Stimulated activated CD8-positive, alpha-beta memory T cell treated with anti-CD3 and anti-CD28 coated beads, Interleukin-7, amount 100 ng/mL, for 24 hours (primary cell): Measurements from ENCODE around the gene ACAP3.

Source experiments
- DNase-seq: peaks from one replicate; pipeline ENCODE4 v3.0.0-alpha.2; 2020; ENCODE audit warnings: low read depth

The ACAP3 gene

DNA sequence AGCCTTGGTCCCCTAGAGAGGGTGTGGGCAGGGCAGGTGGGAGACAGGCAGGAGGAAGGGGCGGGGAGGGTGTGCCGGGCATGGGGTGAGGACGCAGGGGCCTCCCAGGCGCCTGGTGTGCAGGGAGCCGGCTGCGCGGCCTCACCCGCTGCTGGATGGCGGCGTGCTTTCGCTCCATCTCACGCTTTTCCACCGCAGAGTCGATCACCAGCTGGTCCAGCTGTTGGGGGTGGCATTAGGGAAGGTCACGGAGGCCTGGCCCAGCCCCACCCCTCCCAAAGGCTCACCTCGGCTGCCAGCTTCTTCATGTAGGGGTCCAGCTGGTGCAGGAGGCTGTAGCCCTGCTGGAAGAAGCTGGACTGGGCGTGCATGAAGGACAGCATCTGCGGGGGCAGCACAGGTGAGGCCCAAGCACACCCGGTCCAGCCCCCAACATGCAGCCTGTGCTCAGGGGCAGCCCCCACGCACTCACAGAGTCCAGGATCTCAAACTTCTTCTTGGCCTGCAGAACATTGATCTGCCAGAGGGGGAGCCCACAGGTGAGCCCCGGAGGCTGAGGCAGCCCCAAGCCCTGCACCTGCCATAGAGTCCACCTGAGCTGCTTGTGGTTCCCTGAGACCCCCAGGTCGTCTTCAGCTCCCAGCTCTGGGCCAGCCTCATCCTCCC, 7.9 kb downstream of the ACAP3 start:
- no peak for DNase-seq

GRCh38 chr1:1298861-1299685, 8.7 kb downstream of the ACAP3 start:
- no peak for DNase-seq

DNA sequence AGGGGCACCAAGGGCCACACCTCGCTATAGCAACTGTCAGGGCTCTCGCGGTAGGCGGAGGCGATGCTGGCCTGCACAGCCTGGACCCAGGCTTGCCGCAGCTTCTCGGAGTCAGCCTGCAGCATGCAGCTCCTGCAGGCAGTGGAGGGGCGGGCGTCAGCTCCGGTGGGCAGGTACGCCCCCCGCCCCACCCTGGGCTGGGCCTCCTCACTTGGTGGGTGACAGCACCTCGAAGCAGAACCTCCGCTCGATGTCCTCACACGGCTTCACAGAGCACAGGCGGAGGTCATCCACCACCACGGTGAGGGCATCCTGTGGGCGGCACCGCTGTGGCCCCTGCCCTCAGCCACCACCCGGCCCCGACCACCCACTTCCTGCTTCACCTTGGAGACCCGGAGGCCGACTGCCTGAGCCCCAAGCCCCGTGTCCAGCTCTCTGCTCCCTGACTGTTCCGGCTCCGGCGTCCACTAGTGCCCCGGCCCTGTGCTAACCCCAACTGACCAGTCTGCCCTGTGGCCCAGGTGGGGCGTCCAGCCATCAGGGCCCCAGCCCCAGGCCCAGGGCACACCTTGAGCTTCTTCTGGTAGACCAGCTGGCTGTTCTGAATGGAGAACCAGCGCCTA, 9.8 kb downstream of the ACAP3 start:
- no peak for DNase-seq

DNA sequence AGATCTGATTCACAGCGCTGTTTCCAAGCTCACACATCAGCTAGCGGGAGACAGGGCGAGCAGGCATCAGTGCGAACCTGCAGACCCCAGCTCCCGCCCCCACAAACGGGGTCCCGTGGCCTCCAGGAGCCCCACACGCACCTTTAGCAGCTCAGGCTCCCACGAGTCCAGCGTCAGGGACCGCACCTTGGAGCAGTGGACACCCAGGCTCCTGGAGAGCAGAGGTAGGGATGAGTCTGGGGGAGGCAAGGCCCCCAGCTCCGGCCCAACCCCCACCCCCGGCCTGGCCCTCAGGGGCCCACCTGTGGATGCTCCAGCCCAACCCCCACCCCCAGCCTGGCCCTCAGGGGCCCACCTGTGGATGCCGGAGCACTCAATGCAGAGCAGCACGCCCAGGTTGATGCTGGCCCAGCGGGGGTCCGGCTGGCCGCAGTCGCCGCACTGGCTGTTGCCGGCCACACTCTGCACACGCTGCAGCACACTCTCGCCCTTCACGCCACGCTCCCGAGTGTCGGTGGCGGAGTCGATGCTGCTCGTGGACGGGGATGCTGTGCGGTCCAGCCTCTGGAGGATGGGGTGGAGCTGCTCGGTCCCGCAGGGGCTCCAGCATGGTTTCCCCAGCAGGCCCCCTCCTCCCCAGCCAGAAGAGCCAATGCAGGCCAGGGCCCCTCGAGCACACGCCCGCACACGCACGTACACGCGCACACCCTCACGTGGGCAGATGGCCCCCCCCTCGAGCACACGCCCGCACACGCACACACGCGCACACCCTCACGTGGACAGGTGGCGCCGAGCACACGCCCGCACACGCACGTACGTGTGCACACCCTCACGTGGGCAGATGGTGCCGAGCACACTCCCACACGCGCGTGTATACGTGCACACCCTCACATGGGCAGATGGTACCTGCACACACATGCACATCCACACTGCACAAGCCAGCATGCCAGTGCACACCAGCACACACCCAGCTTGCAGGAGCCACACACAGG, 11.4 kb downstream of the ACAP3 start:
- no peak for DNase-seq

DNA sequence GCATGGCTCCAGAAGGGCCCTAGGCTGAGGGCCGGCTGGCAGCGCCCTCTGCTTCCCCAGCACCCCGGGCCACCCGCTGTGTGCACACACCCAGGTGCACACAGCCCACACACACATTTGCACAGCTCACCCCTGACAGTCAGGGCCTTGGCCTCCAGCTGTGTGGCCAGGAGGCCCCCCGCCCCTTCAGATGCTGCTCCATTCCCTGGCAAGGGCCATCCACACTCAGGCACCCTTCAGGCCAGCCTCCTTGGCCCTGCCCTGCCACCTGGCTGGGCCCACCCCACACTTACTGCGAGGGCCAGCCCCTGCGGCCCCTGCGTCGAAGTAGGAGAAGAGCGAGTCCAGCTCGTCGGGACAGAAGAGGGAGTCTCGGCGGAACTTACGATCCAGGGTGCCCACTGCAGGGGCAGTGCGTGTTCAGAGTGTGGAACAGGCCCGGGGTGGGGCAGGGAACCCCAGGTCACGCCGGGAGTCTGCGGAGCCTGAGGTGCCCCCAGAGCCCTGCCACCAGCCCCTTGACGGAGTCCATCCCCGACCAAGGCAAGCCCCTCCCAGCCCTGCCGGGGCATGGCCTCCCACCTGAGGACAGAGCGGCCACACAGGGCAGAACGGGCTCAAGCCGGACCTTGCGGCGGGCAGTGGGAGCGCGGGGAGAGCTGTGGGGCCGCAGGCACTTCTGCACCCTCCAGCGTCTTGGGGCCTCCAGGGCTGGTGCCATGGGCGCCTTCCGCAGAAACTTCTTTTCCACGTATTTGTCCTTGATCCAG, 12.4 kb downstream of the ACAP3 start:
- no peak for DNase-seq

DNA sequence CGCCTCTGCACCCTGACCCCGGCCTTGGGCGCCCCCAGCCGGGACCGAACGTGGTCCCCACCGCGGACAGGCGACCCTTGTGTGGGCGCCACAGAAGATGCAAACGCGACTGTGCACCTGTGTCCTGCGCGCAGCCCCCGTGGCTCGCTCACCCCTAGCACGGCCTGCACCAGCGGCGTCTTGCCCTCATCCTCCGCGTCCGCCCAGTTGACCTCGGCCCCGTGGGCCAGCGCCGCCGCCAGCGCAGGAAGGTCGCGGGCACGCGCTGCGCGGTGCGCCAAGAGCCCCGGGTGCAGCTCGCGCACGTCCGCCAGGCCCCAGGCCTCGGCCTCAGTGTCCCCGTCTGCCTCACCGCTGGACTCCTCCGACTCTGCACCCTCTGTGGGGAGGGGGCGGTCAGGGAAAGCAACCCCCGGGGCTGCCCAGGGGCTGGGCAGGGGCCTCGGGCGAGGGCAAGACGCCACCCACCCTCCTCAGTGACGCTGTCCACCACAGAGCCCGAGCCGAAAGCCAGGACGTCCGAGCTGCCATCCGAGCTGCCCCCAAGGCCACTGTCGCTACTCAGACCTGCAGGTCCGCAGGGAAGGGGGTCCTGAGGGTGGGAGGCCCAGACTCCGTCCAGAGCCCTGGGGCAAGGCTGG, 13.4 kb downstream of the ACAP3 start:
- DNase-seq, result no peak

DNA sequence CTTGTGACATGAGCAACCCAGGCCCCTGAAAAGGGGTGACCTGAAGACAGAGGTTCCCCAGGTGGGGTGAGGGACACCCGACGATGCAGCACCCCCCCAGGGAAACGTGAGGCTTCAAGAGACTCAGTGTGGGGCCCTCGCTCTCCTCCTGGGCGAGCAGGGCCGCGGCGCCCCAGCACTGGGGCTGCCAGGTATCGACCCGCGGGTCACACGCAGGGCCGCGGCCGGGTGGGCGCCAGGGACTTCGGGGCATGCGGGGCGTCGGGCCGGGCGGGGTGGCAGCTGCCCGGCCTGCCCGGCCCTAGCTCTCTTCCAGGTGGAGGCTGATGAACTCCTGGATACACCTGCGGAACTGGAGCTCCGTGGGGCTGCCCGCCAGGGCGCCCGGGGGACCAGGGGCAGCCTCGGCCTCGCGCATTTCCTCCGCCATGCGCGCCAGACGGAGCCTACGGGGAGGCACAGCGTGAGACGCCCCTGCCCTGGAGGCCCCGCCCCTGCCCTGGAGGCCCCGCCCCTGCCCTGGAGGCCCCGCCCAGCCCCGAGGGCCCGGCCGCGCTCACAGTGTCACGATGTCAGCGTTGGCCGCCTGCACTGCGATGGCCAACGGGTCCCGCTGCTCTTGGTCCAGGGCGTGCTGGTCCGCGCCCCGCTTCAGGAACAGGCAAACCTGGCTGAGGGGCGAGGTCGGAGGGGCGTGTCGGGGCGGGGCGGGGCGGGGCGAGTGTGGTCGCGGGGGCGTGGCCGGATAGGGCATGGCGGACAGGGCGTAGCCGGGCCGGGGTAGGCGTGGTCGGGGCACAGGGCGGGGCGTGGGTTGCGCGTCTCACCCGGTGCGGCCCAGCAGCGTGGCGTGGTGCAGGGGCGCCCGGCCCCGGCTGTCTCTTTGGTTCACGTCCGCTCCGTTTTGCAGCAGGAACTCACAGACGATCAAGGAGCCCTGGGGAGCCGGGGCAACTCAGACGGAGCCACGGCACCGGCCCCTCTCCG, 14.2 kb downstream of the ACAP3 start:
- no peak for DNase-seq

DNA sequence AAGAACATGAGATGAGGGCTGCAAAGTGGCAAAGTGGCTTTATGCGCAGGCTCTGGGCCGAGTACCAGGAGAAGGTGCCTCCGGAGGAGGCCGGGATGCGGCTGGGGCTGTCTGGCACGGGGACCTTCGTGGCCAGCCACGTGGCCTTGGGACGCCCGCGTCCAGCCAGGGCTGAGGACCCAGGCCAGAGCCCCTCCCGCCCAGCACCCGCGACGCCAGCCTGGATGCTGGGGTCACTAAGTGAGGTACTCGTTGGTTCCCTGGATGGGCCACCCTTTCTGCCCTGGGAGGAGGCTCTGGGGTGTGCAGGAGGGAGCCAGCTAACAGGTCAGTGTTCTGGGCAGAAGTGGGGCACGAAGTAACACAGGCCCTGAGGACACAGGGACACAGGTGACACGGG, 14.9 kb downstream of the ACAP3 start:
- no peak for DNase-seq

GRCh38 chr1:1292442-1292779, 15.3 kb downstream of the ACAP3 start:
- no peak for DNase-seq

DNA sequence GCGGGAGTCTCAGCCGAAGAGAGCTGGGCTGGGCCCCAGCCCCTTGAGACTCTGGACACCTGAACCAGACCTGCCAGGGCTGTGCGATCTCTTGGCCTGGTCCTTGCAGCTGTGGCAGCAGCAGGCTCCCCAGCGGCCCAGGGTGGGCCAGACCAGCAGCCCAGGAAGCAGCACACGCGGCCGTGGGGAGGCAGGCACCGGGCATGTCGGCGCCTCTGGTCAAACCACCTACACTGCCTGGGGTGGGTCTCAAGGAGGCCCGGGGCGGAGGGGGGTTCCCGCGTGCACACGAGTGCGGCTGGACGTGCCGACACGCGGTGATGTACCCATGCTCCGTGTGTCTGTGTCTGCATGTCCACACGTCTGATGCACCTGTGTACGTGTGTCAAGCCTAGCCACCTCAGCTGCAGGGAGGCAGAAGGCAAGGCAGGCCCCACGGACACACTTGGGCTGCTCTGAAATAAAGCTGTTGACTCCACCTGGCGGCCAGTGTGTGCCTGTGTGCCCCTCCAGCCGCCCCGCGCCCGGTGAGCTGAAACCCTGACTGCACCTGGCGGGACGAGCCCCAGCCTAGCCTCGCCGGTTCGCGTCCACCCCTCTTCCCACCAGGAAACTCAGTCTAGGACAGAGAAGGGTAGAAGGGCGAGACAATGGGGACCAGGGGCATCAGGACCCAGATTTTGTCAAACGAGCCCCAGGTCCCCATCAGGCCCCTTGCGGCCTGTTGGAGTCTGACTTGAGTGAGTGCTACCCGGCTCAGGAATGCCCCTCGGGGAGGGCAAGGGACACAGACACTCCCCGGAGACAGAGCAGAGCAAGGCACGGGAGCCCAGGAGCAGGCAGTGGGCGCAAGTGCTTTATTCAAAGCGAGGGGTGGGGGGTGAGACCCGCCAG, 15.9 kb downstream of the ACAP3 start:
- no peak for DNase-seq

DNA sequence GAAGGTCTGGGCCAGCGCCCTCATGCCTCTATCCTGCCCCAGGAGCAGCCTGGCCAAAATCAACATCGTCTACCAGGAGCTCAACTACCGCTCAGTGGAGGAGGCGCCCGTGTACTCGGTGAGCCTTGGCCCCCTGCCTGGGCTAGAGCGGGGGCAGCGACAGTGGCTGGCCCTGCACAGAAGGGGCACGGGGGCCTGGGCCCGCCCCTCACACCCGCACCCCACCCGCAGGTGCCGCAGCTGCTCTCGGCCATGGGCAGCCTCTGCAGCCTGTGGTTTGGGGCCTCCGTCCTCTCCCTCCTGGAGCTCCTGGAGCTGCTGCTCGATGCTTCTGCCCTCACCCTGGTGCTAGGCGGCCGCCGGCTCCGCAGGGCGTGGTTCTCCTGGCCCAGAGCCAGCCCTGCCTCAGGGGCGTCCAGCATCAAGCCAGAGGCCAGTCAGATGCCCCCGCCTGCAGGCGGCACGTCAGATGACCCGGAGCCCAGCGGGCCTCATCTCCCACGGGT, 16.7 kb downstream of the ACAP3 start:
- no peak for DNase-seq

DNA sequence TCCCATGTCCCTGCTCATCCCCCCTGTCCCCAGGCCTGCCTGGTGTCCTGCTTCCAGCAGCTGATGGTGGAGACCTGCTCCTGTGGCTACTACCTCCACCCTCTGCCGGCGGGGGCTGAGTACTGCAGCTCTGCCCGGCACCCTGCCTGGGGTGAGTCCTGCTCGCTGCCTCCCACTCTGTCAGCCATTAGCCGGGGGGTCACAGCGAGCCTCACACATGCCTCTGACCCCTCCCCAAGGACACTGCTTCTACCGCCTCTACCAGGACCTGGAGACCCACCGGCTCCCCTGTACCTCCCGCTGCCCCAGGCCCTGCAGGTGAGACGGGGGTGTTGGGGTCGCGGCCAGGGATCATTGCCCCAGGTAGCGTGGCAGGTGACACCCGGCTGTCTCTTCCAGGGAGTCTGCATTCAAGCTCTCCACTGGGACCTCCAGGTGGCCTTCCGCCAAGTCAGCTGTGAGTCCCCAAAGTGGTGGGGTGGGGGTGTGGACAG, 17.4 kb downstream of the ACAP3 start:
- peak; percentile 47 for DNase-seq

DNA sequence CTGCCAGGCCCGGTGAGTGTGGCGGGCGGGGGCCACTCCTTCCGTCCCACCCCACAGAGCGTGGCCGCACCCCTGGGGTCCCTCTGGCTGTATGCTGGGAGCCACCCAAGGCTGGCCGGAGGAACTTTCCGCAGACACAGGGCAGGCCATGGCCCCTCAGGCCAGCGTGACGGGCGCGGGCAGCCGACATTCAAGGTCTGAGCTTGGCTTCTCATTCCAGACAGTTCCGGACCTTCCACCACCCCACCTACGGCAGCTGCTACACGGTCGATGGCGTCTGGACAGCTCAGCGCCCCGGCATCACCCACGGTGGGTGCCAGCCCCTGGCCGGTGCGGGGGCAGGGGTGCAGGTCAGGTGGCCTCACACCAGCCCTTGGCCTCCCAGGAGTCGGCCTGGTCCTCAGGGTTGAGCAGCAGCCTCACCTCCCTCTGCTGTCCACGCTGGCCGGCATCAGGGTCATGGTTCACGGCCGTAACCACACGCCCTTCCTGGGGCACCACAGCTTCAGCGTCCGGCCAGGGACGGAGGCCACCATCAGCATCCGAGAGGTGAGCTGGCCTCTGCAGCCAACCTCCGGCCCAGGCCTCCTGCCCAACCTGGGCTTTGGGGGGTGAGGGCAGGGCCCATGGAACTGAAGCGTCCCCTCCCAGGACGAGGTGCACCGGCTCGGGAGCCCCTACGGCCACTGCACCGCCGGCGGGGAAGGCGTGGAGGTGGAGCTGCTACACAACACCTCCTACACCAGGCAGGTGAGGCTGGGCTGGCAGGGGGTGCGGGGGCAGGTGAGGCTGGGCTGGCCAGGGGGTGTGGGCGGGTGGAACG, 20.2 kb downstream of the ACAP3 start:
- no peak for DNase-seq

DNA sequence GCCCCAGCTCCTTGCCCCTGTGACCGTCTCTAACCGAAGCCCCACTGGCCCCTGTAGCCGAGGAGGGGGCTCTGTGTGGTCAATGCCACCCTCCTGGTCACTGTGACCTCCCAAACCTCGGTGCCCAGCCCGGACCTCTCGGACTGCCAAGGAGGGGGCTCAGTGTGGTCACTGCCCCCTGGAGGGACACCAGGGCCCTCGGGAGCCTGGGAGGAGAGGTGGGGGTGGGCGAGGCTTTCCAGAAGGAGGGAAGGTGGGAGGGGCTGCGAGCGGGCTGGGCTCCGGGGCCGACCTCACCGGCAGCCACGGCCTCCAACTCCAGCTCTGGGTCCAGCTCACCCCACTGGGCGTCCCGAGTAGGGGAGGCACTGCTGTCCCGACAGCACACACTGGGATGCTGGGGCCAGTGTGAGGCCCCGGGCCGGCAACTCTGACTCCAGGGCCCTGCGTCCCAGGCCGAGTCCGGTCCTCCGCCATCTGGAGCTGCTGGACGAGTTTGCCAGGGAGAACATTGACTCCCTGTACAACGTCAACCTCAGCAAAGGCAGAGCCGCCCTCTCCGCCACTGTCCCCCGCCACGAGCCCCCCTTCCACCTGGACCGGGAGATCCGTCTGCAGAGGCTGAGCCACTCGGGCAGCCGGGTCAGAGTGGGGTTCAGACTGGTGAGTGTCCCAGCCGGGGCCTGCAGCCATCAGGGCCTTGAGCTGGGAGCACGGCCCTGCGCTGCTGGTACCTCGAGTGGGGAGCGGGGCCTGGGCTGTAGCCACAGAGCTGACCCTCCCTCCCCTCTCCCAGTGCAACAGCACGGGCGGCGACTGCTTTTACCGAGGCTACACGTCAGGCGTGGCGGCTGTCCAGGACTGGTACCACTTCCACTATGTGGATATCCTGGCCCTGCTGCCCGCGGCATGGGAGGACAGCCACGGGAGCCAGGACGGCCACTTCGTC, 21.1 kb downstream of the ACAP3 start:
- DNase-seq, result no peak

DNA sequence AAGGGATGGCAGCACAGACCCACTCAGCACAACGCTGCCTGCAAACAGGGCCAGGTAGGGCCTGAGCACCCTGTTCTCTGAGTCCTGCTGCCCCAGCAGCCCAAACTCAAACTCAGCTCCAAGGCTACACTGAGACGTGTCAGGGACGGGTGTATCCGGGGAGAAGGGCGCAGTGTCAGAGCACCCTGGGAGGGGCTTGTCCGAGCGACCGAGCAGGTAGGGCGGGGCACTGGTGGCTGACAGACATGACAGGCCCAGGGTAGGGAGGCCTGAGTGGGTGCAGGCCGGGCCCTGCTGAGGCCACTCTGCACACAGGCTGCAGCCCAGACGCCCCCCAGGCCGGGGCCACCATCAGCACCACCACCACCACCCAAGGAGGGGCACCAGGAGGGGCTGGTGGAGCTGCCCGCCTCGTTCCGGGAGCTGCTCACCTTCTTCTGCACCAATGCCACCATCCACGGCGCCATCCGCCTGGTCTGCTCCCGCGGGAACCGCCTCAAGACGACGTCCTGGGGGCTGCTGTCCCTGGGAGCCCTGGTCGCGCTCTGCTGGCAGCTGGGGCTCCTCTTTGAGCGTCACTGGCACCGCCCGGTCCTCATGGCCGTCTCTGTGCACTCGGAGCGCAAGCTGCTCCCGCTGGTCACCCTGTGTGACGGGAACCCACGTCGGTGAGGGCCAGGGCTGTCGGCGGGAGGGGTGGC, 22.0 kb downstream of the ACAP3 start:
- DNase-seq, result no peak
